HG03060 (cell line): ENCODE data around the gene LPIN3.

ENCODE experiments used
- ATAC-seq: cut with Tn5 transposase; IDR thresholded peaks from one replicate; pipeline ENCODE4 v1.9.1; 2021; ENCODE audit warnings: low read depth, moderate number of reproducible peaks; ENCODE audit not compliant: unreplicated experiment

Gene LPIN3

DNA sequence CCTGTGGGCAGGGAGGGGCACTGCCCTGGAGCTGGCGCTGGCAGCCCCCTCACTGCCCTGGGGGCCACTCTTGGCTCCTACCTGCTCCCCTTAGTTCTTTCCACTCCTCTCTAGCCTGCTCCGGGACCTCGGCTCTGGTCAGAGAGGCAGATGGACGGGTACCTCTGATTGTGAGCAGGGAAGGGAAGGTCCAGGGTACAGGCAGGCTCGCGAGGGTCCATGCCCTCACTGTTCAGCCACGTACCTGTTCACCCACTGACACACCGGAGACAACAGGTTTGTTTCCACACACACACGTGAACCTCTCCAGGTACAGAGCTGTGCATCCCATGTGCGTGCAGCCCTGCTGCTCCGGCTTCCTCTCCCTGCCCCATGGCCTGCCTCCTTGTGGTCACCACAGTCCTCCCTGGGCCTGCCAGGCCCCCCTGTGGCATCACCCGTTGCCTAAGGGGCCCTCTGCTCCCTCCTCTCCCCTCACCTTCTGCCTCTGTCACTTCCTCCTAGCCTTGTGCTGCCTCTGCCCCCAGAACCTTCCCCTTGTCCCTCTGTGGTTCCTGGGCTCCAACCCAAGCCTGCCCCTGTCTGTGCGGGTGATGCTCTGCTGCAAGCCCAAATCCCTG, 23.7 kb downstream of the LPIN3 start:
- ATAC-seq: no peak

- ATAC-seq: no peak
These were observed 24.5 kb downstream of the LPIN3 start for GRCh38 chr20:41364967-41365765.

- no peak for ATAC-seq
These were observed 25.3 kb downstream of the LPIN3 start for GRCh38 chr20:41365777-41366545.

GRCh38 chr20:41366546-41367392, 26.1 kb downstream of the LPIN3 start, which contains the start of gene EMILIN3:
Gene EMILIN3 (minus strand): TSS chr20:41366818. CDS start chr20:41366634, 184 bp downstream.
- ATAC-seq: no peak

- no peak for ATAC-seq
These were observed 26.7 kb downstream of the LPIN3 start for GRCh38 chr20:41367393-41367695.

DNA sequence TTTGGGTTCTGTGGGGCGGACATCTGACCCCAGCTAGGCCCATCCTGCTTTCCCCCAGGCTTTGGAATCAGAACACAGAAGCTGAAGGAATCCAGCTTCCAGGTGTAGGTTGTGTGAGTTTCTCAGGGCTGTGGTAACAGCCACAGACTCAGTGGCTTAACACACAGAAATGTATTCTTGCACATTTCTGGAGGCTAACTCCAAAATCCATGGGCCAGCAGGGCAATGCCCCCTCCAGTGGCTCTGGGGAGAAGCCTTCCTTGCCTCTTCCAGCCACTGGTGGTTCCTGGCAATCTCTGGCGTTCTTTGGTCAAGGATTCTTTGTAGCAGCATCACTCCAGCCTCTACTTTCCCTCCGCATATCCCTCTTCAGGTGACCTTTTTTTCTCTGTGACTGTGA, 27.3 kb downstream of the LPIN3 start:
- ATAC-seq: no peak

GRCh38 chr20:41369673-41370072, 29.1 kb downstream of the LPIN3 start:
- ATAC-seq: no peak

DNA sequence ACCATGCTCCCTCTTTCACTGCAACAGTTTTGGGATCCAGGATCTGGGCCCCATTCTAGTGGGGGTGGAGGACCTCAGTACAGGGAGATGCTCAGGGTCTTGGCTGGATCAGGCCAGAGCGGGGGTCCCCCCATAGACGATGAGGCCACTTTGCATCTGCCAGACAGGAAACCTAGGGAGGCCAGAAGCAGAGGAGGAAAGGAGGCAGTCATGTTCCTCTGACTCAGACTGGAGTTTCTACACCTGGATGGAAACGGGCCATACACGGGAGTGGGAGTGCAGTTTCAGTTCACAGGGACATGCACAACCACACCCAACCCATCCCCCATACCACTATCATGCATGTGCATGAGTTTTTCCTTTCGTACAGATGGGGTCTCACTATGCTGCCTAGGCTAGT, 29.6 kb downstream of the LPIN3 start:
- ATAC-seq: no peak

DNA sequence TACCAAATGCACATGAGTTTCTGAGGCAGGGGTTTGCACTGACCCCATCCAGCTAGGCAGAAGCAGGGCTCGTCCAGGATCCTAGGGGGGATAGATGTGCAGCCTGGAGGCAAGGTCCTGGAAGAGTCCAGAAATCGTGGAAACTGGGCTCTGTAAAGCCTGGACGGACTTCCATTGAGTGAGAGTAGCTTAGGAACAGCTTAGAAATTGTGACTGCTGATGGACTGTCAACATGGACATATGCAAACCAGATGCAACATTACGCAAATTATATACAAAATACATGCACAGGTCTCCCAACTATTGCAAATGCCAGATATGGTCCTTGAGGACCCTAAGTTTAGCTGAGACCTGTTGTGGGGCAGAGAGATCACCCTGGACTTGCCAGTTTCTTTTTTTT, 30.8 kb downstream of the LPIN3 start:
- no peak for ATAC-seq

GRCh38 chr20:41373251-41373783, 32.7 kb downstream of the LPIN3 start:
- no peak for ATAC-seq

- ATAC-seq: no peak
These were observed 33.6 kb downstream of the LPIN3 start for GRCh38 chr20:41373931-41374920.

GRCh38 chr20:41375846-41376245, 35.2 kb downstream of the LPIN3 start:
- no peak for ATAC-seq

DNA sequence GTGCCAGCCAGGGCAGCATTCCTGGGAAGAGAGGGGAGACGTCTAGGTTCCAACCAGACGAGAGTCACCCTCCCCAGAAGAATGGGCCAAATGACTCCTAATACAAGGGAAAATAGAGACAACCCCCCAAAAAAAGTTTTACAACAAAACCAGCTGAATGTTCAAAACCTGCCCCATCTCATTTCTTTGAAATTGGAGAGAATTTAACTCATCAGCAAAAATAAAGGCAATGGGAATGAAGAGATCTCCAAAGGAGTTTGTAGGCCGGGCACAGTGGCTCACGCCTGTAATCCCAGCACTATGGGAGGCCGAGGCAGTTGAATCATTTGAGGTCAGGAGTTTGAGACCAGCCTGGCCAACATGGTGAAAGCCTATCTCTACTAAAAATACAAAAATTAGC, 35.7 kb downstream of the LPIN3 start:
- no peak for ATAC-seq

DNA sequence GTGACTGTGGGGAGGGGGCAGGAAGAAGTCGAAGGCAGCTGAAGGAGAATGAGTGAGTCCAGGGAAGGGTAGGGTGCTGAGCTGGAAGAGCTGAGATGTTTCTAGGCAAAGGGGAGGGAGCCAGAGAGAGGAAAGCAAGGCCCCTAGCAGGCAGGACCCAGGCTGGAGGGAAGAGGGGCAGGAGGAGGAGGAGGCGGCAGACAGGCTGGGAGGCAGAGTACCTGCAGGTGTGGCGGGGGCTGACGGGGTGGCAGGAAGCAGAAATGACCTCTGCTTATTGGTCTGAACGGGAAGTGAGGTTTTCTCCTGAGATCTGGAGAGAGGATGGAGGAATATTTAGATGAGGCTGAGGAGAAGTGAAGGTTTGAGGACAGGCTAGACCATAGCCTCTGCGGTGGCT, 36.7 kb downstream of the LPIN3 start:
- ATAC-seq: no peak

- ATAC-seq: no peak
These were observed 38.9 kb downstream of the LPIN3 start for GRCh38 chr20:41379551-41379950.

GRCh38 chr20:41380551-41381193, 40.1 kb downstream of the LPIN3 start:
- ATAC-seq: no peak

GRCh38 chr20:41382791-41383305, 42.2 kb downstream of the LPIN3 start:
- no peak for ATAC-seq
